Karpas-422 (cell line): ENCODE results near the gene TINAG. TPM values are rescaled to one million over a fixed set of nuclear protein-coding genes. Genes with fewer than 3 reads are reported as not detected.
"Not testable (repeated sequence)": the region's sequence is repeated elsewhere in the genome, so short reads cannot be mapped to it uniquely, and the experiment has no call there.

Source experiments
- DNase-seq: peaks from one replicate; pipeline ENCODE4 v3.0.0-alpha.2; 2015
- H2AFZ ChIP-seq: fragments of 200-600 bp; sonication (generic); 2 replicates; pipeline ENCODE4 v1.6.1; 2014; ENCODE audit warnings: antibody characterized with exemption, low read length, mixed read lengths
- H3K27ac ChIP-seq: fragments of 200-600 bp; sonication (generic); 2 replicates; pipeline ENCODE4 v1.5.1; 2014; ENCODE audit warnings: mild to moderate bottlenecking, low read length, moderate library complexity
- H3K27me3 ChIP-seq: fragments of 200-600 bp; sonication (generic); 2 replicates; pipeline ENCODE4 v1.6.1; 2014; ENCODE audit warnings: low read length, mixed read lengths
- H3K36me3 ChIP-seq: fragments of 200-600 bp; sonication (generic); 2 replicates; pipeline ENCODE4 v1.6.1; 2014; ENCODE audit warnings: low read length, mixed read lengths; ENCODE audit not compliant: insufficient read depth
- H3K4me1 ChIP-seq: fragments of 200-600 bp; sonication (generic); 2 replicates; pipeline ENCODE4 v1.6.1; 2014; ENCODE audit warnings: mild to moderate bottlenecking, low read length, mixed read lengths
- H3K4me2 ChIP-seq: fragments of 200-600 bp; sonication (generic); 2 replicates; pipeline ENCODE4 v1.6.1; 2014; ENCODE audit warnings: low read length, low read depth, mild to moderate bottlenecking; ENCODE audit not compliant: poor library complexity, severe bottlenecking
- H3K4me3 ChIP-seq: fragments of 200-600 bp; sonication (generic); 2 replicates; pipeline ENCODE4 v1.5.1; 2014; ENCODE audit warnings: mild to moderate bottlenecking, antibody characterized with exemption, low read length, mixed read lengths
- H3K79me2 ChIP-seq: fragments of 200-600 bp; sonication (generic); 2 replicates; pipeline ENCODE4 v1.6.1; 2014; ENCODE audit warnings: mild to moderate bottlenecking, low read length, mixed read lengths
- H3K9ac ChIP-seq: fragments of 200-600 bp; sonication (generic); 2 replicates; pipeline ENCODE4 v1.6.0; 2014; ENCODE audit warnings: low read length
- H3K9me2 ChIP-seq: fragments of 200-600 bp; sonication (generic), shearing (Covaris generic); replicated peaks from 2 replicates; pipeline ENCODE4 v1.6.0; 2014; ENCODE audit warnings: mild to moderate bottlenecking, low read length, moderate library complexity; ENCODE audit not compliant: insufficient read depth
- H3K9me3 ChIP-seq: fragments of 300-700, 200-600 bp; sonication (generic); 2 replicates; pipeline ENCODE4 v1.6.1; 2014; ENCODE audit warnings: low read length, mixed read lengths
- H4K20me1 ChIP-seq: fragments of 200-600 bp; sonication (generic); 2 replicates; pipeline ENCODE4 v1.6.1; 2014; ENCODE audit warnings: mild to moderate bottlenecking, antibody characterized with exemption, low read length, low read depth; ENCODE audit not compliant: insufficient read depth
- total RNA-seq: library from RNA; depleted of rRNA; stranded (reverse); fragments of >200 nt; shearing (Covaris generic); gene quantifications from 2 replicates; pipeline ENCODE4 v1.2.3, GENCODE V29; 2014; ENCODE audit warnings: low replicate concordance

Gene TINAG
- total RNA-seq, 1 experiment from 2014 or later = not detected

DNA sequence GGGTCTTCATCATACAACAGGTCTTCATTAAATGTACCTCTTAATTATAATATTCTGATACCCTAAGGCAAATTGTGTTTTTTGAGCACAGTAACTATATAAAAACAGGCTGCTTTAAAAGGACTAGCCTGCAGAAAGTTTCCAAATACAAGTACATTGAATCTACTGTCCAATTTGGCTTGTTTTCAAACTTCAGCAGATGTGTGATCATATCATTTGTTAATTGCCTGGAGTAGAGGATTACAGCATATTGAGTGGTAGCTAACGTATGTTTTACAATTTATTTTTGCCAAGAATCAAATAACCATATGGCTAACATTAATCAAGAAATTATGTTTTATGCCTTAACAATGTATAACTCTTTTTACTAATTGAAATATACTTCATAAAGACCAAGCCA, 12.6 kb downstream of the TINAG start:
- no peak for DNase-seq
- no peaks in the 10 kb centered on the region for H3K4me1 ChIP-seq
- H3K79me2 ChIP-seq = no peaks in the 10 kb centered on the region
- no peak overlapping the region for H3K4me2 ChIP-seq
- H3K36me3 ChIP-seq = no peaks in the 10 kb centered on the region
- H3K9ac ChIP-seq = no peak overlapping the region
- no peak overlapping the region for H3K27ac ChIP-seq
- H3K27me3 ChIP-seq = no peaks in the 10 kb centered on the region
- no peaks in the 10 kb centered on the region; the same call in 1 of the 2 replicates for H3K9me3 ChIP-seq
- no peak overlapping the region for H2AFZ ChIP-seq
- no peak overlapping the region for H3K4me3 ChIP-seq
- no peaks in the 10 kb centered on the region for H3K9me2 ChIP-seq
- H4K20me1 ChIP-seq = no peaks in the 10 kb centered on the region

GRCh38 chr6:54327631-54328030, 19.4 kb downstream of the TINAG start:
- H3K36me3 ChIP-seq = no peaks in the 10 kb centered on the region
- H2AFZ ChIP-seq = no peak overlapping the region
- no peak overlapping the region for H3K4me3 ChIP-seq
- no peak overlapping the region for H3K9ac ChIP-seq
- no peaks in the 10 kb centered on the region for H3K79me2 ChIP-seq
- no peaks in the 10 kb centered on the region for H3K9me2 ChIP-seq
- H3K27ac ChIP-seq = no peak overlapping the region
- H3K27me3 ChIP-seq = no peaks in the 10 kb centered on the region
- no peak overlapping the region for H3K4me2 ChIP-seq
- no peaks in the 10 kb centered on the region for H3K4me1 ChIP-seq
- DNase-seq = no peak
- no peaks in the 10 kb centered on the region for H3K9me3 ChIP-seq
- H4K20me1 ChIP-seq = no peaks in the 10 kb centered on the region

DNA sequence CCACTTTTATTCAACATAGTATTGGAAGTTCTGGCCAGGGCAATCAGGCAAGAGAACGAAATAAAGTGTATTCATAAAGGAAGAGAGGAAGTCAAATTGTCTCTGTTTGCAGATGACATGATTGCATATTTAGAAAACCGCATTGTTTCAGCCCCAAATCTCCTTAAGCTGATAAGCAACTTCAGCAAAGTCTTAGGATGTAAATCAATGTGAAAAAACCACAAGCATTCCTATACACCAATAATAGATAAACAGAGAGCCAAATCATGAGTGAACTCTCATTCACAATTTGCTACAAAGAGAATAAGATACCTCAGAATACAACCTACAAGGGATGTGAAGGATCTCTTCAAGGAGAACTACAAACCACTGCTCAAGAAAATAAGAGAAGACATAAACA, 23.3 kb downstream of the TINAG start:
- not testable (repeated sequence) for H3K4me3 ChIP-seq, H3K36me3 ChIP-seq, H3K4me1 ChIP-seq, DNase-seq, H4K20me1 ChIP-seq, H3K9me3 ChIP-seq, H3K9ac ChIP-seq, H3K27me3 ChIP-seq, H3K9me2 ChIP-seq, H2AFZ ChIP-seq, H3K27ac ChIP-seq, H3K4me2 ChIP-seq, H3K79me2 ChIP-seq

DNA sequence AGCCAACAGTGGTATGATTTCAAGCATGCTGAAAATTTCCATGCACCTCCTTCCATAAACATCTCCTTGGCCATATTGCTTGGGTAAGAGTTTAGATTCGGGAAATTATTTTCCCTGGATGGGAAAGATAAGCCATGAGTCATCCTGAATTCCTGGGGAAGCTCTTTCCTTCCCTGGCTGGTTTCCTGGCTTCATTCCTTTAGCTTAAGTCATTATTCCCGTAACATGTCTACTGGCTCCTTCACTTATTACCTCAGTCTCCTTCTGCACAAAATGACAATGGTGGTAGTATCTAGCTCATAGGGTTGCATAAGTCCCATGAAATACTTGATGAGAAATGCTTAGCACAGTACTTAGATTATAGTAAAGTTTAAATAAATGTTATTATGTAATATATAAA, 27.6 kb downstream of the TINAG start:
- Histone ChIP-seq H3K4me3 (no peak overlapping the region), H2AFZ (no peak overlapping the region), H3K9ac (no peak overlapping the region), H4K20me1 (no peaks in the 10 kb centered on the region), H3K27me3 (no peaks in the 10 kb centered on the region), H3K9me3 (no peaks in the 10 kb centered on the region), H3K79me2 (no peaks in the 10 kb centered on the region), H3K4me2 (no peak overlapping the region), H3K9me2 (0 out of 2 replicates have a peak, but pooled peaks cover 3% of the 10 kb centered on the region), H3K27ac (no peak overlapping the region), H3K36me3 (no peaks in the 10 kb centered on the region), H3K4me1 (no peaks in the 10 kb centered on the region)
- DNase-seq = no peak

- Histone ChIP-seq H3K4me2 (no peak overlapping the region), H3K79me2 (no peaks in the 10 kb centered on the region), H4K20me1 (no peaks in the 10 kb centered on the region), H3K36me3 (no peaks in the 10 kb centered on the region), H3K9me3 (no peaks in the 10 kb centered on the region), H2AFZ (no peak overlapping the region), H3K27me3 (no peaks in the 10 kb centered on the region), H3K9me2 (no peaks in the 10 kb centered on the region; the same call in 1 of the 2 replicates), H3K9ac (no peak overlapping the region), H3K4me1 (no peaks in the 10 kb centered on the region), H3K27ac (no peak overlapping the region), H3K4me3 (no peak overlapping the region)
- DNase-seq = no peak
Observed at GRCh38 chr6:54353975-54354374, 45.7 kb downstream of the TINAG start.

DNA sequence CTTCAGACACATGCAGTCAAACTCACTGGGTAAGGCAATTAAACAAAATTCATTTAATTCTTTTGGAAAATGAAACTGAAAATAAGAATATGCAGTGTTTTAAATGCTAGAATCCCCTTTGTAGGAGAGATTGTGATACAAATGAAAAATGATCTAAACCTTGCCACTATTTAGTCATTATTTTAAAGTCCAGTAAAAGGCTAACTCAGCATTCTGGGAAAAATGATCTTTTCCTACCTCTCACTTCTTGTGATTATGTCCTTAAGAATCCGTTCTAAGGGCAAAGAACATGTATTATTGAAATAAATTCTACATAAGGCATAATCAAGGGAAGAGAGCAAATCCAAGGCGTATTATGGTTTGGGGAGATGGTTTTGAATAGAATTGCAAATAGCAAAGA, 46.4 kb downstream of the TINAG start:
- Histone ChIP-seq H3K79me2 (no peaks in the 10 kb centered on the region), H3K9ac (no peak overlapping the region), H2AFZ (no peak overlapping the region), H3K27ac (no peak overlapping the region), H3K9me3 (no peaks in the 10 kb centered on the region), H3K9me2 (no peaks in the 10 kb centered on the region), H3K4me1 (no peaks in the 10 kb centered on the region), H3K4me3 (no peak overlapping the region), H3K36me3 (no peaks in the 10 kb centered on the region), H4K20me1 (no peaks in the 10 kb centered on the region), H3K4me2 (no peak overlapping the region), H3K27me3 (no peaks in the 10 kb centered on the region)
- no peak for DNase-seq

- Histone ChIP-seq H3K9ac (no peak overlapping the region), H3K9me3 (no peaks in the 10 kb centered on the region; the same call in 1 of the 2 replicates), H3K4me1 (no peaks in the 10 kb centered on the region), H3K79me2 (no peaks in the 10 kb centered on the region), H3K27me3 (no peaks in the 10 kb centered on the region), H3K4me2 (no peak overlapping the region), H3K9me2 (no peaks in the 10 kb centered on the region), H2AFZ (no peak overlapping the region), H3K36me3 (no peaks in the 10 kb centered on the region), H3K4me3 (no peak overlapping the region), H3K27ac (no peak overlapping the region), H4K20me1 (no peaks in the 10 kb centered on the region)
- no peak for DNase-seq
Observed at GRCh38 chr6:54357141-54357540, 48.9 kb downstream of the TINAG start.

GRCh38 chr6:54361188-54361587, 52.9 kb downstream of the TINAG start:
- H2AFZ ChIP-seq = no peak overlapping the region
- no peak overlapping the region for H3K4me2 ChIP-seq
- DNase-seq = no peak
- H3K4me3 ChIP-seq = no peak overlapping the region
- peaks cover 6% of the 10 kb centered on the region; the same call in 1 of the 2 replicates for H3K9me3 ChIP-seq
- no peaks in the 10 kb centered on the region for H3K4me1 ChIP-seq
- H4K20me1 ChIP-seq = no peaks in the 10 kb centered on the region
- no peaks in the 10 kb centered on the region for H3K79me2 ChIP-seq
- no peak overlapping the region for H3K27ac ChIP-seq
- H3K9me2 ChIP-seq = no peaks in the 10 kb centered on the region
- no peaks in the 10 kb centered on the region for H3K27me3 ChIP-seq
- H3K36me3 ChIP-seq = no peaks in the 10 kb centered on the region
- no peak overlapping the region for H3K9ac ChIP-seq

DNA sequence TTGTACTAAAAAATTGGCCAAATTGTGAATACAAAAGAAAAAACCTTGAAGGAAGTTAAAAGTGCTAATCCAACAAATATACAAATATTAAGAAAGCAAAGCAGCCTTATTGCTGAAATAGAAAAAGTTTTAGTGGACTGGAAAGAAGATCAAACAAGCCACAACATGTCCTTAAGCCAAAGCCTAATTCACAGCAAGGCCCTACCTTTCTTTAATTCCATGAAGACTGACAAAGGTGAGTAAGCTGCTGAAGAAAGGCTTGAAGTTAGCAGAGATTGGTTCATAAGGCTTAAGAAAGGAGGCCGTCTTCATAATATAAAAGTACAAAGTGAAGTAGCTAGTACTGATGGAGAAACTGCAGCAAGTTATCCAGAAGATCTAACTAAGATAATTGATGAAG, 53.5 kb downstream of the TINAG start:
- Histone ChIP-seq H3K27me3 (no peaks in the 10 kb centered on the region), H3K9me3 (peaks cover 6% of the 10 kb centered on the region; the same call in 1 of the 2 replicates), H3K4me3 (no peak overlapping the region), H3K4me1 (no peaks in the 10 kb centered on the region), H3K79me2 (no peaks in the 10 kb centered on the region), H3K9me2 (no peaks in the 10 kb centered on the region), H3K27ac (no peak overlapping the region), H4K20me1 (no peaks in the 10 kb centered on the region), H2AFZ (no peak overlapping the region), H3K36me3 (no peaks in the 10 kb centered on the region), H3K4me2 (no peak overlapping the region), H3K9ac (no peak overlapping the region)
- no peak for DNase-seq
